ENCODE measurements around the gene FOXF2.

DNA sequence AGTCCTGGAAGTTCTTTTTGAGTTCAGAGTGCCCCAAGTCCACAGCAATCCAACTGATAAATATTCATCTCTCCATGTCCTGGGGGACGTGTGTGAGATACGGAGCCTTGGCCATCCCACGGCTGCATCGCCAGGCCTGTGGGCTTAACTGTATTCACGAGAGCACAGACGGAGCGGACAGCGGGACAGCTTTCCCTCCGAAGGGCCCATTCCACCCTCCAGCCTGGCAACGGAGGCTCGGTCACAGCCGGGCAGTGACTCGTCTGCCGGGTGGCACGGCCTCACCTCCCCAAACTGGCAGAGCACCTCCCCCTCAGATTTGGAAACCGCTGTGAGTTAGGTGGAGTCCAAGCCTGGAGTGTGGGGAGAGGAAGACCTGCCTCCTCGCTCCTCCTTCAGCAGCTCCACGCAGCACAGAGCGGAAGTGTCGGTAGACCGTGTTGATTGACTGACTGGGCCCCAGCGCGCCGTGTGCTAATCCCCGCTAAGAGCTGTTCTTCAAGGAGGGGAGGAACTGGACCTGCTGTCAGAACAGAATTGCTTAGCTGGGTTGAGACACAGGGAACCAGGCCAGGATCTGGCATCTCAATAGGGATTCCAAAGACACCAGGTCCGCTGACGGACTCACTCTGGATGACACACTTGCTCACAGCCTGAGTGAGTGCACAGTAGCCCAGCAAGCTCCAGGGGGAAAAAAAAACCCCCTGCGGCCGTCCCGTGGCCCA lies 10.9 kb downstream of the FOXF2 start:
- TF ChIP-seq ZNF274 (IDR thresholded peaks at IDR 0.05; ENCODE audit: low read depth, low read length) (no peak), YY1 (IDR thresholded peaks at IDR 0.05; ENCODE audit: insufficient read depth, insufficient read length) (no peak)

All from NT2/D1 (cell line).